C1 segment of cervical spinal cord (tissue), 14 donors: Measurements from ENCODE around the gene C3orf22.

Experiments used
- DNase-seq, 14 donors: peaks; one replicate each; lab custom pipeline; 2025; lab: John Stamatoyannopoulos, UW

Gene C3orf22

DNA sequence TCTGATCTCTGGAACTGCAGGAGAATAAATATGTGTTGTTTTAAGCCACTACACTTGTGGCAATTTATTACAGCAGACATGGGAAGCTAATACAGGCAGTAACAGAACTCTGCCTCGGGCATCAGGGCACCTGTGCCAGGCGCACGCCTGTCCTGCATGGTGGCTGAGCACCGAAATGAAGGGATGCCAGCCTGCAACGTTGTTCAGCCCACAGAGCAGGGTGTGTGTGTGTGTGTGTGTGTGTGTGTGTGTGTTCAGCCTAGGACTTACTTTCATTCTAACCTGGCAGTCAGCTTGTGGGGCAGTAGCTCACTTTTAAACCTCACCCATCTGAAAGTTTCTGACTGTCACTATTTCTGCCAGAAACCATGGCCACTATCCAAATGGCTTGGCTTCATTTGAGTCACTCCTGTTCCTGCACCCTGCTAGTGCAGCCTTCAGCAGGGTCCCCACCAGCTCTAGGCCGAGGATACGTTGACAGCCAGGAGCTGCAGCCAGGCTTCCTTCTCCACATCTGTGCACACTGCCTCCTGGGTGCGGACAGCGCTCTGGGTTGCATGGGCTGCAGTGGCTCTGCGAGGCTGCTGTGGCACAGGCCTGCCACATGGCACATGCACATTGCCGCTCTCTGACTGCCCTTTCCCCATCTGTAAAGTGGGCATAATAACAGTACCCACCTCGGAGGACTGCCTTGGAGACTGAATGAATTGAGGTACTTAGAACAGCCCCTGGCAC, 45.6 kb downstream of the C3orf22 start:
- no peak for DNase-seq

DNA sequence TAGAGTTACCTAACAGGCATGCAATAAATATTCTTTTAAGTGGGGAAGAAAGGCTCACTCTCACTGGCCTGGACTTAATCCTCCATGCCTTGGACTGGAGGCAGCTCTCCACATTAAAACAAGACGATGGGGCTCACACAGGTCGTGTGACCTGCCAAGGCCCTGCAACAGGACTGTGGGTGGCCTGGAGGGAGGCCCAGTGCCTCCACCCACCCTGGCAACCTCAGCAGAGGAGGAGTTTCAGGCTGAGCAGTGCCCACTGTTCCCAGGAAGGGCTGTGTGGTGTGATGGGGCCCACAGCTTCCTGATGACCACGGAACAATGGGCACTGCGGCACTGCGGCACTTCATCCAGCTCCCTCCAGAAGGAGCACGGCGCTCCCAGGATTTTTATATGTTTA, 46.7 kb downstream of the C3orf22 start:
- peak in 7 of 14 donors; percentile 20 to 47 (median 28) for DNase-seq

DNA sequence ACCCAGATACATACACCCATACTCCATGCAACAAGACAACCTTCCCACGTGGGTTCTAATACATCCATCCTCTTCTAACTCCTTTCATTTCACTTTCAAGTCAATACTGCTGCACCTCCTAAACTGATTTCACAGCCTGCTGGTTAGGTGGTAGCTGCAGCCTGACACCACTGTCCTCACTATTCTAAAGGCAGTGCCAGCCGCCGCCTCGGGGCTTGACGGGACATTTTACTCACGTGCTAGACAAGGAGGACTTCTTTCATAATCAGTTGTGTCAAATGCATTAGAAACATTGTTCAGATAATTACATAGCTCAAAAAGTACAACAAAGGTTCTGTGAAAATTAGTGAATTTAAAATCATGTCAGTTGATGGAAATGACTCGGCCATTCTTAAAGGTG, 47.4 kb downstream of the C3orf22 start:
- no peak for DNase-seq

DNA sequence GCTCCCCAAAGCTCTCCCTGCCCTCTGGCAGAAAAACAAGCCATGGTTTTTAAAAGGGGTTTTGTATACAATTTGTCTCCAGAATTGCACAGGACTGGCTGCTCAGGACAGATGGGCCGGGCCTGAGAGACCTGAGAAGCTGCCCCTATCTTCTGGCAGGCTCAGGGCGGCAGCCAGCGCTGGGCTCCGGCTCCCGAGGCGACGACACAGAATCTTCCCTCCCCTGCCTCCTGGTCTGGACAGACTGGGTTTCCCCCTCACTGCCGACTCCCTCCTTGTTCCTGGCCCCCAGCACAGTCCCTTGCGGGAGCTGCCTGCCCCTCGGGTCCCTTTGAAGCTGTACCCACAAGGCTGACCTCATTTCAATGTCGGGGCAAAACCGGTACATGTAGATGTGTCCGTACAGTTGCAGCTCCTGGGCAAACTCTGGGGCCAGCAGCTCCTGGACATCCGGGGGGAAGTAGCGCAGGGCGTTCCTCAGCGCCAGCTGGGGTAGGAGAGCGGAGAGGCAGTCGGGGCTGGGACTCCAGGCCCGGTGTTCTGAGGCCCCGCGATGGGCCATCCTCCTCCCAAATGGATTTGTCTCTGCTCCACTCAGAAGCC, 48.3 kb downstream of the C3orf22 start:
- DNase-seq, result no peak

DNA sequence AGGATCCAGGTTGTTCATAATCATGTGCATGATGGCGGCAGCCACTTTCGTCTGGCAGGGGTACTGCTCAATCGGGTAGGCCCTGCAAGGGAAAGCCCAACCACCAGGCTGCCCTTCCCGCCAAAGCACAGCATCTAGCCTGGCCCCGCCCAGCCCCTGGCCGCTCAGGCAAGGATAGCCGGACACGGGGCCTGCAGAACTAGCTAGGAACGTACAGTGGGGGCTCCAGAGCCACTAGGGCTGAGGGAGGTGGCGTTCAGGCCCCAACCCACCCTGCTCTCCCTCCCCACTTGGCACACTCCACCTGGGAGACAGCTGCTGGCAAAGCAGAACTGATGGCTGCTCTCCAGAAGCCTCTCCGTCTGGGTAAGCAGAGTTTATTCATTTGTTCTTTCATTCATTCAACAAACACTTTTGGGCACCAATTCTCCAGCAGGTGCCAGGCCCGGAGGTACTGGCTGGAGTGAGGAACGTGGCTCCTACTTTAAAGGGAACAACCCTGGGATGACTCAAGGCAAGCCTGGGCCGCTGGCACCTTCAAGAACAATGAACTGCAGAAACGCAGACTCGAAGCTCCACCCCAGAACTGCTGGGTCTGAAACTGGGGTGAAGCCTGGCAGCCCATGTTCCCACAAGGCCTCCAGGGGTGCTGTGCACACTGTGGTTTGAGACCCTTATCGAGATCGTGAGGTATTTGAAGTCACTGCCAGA, 49.0 kb downstream of the C3orf22 start:
- no peak for DNase-seq

DNA sequence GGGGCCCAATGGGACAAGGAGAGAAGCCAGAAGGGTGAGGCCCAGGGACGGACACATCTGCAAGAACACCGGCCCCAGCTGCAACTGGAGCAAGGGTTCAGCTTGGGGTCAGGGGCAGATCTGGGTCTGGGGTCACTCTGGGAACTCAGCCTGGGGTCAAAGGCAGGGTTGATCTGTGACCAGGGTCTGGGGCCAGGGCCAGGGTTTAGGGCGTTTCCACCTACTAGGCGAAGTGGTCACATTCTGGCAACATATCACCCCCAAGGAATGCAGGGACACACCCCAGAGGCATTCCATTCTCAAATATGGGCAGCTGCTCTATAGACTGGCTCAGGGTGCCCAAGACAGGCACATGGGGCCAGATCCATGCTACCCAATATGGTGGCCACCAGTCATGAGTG, 50.2 kb downstream of the C3orf22 start:
- DNase-seq, result no peak

DNA sequence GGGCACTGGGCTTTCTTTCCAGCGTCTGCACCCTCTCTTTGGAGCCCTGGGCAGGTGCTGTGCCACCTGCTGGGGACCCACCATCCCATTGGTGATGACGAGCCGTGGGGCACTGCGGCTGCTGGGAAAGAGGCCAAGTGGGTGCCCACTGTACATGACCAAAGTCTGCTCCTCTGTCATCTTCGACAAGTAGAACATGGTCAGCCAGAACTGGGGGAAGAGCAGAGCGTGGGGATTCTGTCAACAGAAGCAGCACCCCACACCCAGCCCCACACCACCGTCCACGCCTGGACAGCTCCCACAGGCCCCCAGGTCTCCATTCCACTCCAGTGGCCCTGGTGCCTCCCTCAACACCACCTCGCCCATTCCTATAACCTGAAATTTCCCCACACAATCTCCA, 50.8 kb downstream of the C3orf22 start:
- no peak for DNase-seq

DNA sequence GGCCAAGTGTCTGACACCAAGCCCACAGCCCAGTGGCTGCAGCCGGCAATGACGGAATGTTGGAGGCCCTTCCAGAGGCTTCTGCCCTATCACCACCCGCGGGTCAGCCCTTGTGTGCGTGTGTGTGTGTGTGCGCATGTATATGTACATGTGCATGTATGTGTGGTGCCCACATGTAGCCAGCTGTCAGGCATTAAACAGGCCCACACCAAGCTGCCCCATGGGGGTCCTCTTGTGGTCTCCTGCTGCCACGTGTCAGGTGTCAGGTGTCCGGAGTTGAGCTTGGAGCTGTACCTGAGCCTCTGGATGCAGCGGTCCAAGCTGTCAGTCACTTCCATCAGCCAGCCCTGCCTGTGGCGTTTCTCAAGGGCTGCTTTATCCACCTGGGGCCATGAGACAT, 55.0 kb downstream of the C3orf22 start:
- DNase-seq, result no peak

DNA sequence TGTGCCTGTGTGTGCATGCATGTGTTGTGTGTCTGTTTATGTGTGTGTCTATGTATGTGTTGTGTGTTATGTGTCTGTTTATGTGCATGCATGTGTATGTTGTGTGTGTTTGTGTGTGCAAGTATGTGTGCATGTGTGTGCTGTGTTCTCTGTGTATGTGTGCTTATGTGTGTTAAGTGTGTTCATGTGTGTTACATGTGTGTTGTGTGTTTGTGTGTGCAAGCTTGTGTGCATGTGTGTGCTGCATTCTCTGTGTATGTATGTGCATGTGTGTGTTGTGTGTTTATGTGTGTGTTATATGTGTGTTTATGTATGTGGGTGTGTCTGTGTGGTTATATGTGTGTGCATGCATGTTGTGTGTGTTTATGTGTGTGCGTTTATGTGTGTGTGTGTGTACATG, 56.1 kb downstream of the C3orf22 start:
- DNase-seq, result no peak

DNA sequence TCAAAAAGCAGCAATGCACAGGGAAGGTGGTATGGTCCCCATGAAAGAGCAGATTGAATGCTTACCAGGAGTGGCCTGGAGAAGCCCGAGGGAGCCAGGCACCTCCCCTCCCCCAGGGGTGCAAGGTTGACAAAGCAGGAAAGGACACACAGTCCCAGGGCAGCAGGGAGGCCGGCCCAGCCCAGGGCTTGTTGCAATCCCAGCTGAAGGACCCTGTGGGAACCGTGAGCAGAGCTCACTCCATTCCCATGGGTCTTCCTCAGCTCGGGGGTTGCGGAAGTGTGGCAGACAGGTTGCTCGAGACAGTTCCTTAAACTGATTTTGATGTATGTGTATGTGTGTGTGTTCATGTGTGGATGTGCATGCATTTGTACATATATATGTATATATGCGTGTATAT, 57.0 kb downstream of the C3orf22 start:
- no peak for DNase-seq

DNA sequence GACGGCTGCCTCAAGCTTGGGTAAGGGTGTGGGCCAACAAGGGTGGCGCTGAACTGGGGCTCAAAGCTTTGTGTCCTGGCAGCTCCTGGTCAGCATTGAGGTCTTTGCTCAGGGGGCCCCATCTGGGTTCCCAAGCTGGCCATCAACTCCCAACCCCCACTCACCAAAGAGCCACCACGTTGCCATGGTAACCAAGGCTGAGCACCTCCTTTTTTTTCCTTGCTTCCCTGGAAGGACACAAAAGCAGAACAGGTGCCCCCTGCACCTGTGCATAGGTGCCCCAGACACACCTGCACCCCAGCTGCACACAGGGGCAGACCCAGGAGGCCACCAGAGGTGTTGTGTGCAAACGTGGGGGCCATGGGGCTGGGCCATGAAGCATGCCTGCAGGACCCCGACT, 57.7 kb downstream of the C3orf22 start:
- no peak for DNase-seq

DNA sequence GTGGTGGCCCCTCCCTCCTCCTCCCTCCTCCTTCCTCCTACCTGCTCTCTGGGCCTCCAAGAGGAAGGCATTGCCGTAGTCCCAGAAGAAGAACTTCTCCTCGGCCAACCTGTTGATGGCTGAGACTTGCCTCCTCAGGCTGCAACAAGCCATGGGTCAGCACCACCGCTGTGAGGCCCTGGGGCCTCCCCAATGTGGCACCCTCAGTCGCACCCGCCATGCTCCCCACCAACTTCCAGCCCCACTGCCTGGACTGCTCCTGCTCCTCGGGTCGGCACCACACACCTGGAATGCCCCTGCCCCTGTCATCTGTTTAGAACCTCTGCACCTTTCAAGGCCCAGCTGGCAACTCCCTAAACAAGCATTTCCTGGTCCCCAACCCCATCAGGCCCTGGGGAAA, 58.7 kb downstream of the C3orf22 start:
- no peak for DNase-seq
